ENCODE data around the gene ETV1. TPM values are rescaled to one million over a fixed set of nuclear protein-coding genes. Genes with fewer than 3 reads are reported as not detected.

ETV1 gene
- total RNA-seq, 4 donors from 2014 or later: 4.2 to 11.5 (median 7.3) TPM

GRCh38 chr7:13907831-13908230 is 81.6 kb downstream of the ETV1 start:
- H3K36me3 ChIP-seq: no peaks in the 10 kb centered on the region
- 88% methylated on average over 1 of the region's 1 CpG; no CpG with 5 or more reads in 1 of the 2 donors for WGBS, 2 donors (ENCODE audit: low coverage in 1 of 2)
- H3K4me3 ChIP-seq: no peak overlapping the region
- no peak overlapping the region for H3K27ac ChIP-seq
- ATAC-seq: no peak
- no peaks in the 10 kb centered on the region for H3K4me1 ChIP-seq
- TF ChIP-seq POLR2AphosphoS5 (IDR thresholded peaks at IDR 0.05) (no peak), CTCF (IDR thresholded peaks at IDR 0.05) (no peak), EP300 (IDR thresholded peaks at IDR 0.05) (no peak), POLR2A (IDR thresholded peaks at IDR 0.05) (no peak)
- no peaks in the 10 kb centered on the region for H3K9me3 ChIP-seq
- H3K27me3 ChIP-seq: no peaks in the 10 kb centered on the region

- H3K27ac ChIP-seq: no peak overlapping the region
- H3K27me3 ChIP-seq: no peaks in the 10 kb centered on the region
- H3K9me3 ChIP-seq: no peaks in the 10 kb centered on the region
- H3K4me1 ChIP-seq: no peaks in the 10 kb centered on the region
- TF ChIP-seq EP300 (IDR thresholded peaks at IDR 0.05) (no peak), POLR2AphosphoS5 (IDR thresholded peaks at IDR 0.05) (no peak), CTCF (IDR thresholded peaks at IDR 0.05) (no peak), POLR2A (IDR thresholded peaks at IDR 0.05) (no peak)
- ATAC-seq: no peak
- H3K36me3 ChIP-seq: no peaks in the 10 kb centered on the region
- H3K4me3 ChIP-seq: no peak overlapping the region
- WGBS, 2 donors (ENCODE audit: low coverage in 1 of 2): 77 to 83% methylated on average over 3 of the region's 3 CpGs
Observed at GRCh38 chr7:13904689-13905088, 84.8 kb downstream of the ETV1 start.

- Histone ChIP-seq H3K27me3 (no peaks in the 10 kb centered on the region), H3K4me1 (no peaks in the 10 kb centered on the region), H3K9me3 (no peaks in the 10 kb centered on the region), H3K4me3 (no peak overlapping the region), H3K36me3 (no peaks in the 10 kb centered on the region), H3K27ac (no peak overlapping the region)
- no peak for TF ChIP-seq EP300 (IDR thresholded peaks at IDR 0.05)
- TF ChIP-seq POLR2A (IDR thresholded peaks at IDR 0.05): no peak
- TF ChIP-seq CTCF (IDR thresholded peaks at IDR 0.05): no peak
- no peak for TF ChIP-seq POLR2AphosphoS5 (IDR thresholded peaks at IDR 0.05)
- 76 to 100% methylated on average over 2 of the region's 2 CpGs for WGBS, 2 donors (ENCODE audit: low coverage in 1 of 2)
- ATAC-seq: no peak
Observed at GRCh38 chr7:13904007-13904406, 85.5 kb downstream of the ETV1 start.

GRCh38 chr7:13901577-13901976 is 87.9 kb downstream of the ETV1 start:
- H3K9me3 ChIP-seq: no peaks in the 10 kb centered on the region
- 76 to 83% methylated on average over 3 of the region's 3 CpGs for WGBS, 2 donors (ENCODE audit: low coverage in 1 of 2)
- no peaks in the 10 kb centered on the region for H3K36me3 ChIP-seq
- H3K27ac ChIP-seq: no peak overlapping the region
- no peak overlapping the region for H3K4me3 ChIP-seq
- no peaks in the 10 kb centered on the region for H3K4me1 ChIP-seq
- no peaks in the 10 kb centered on the region for H3K27me3 ChIP-seq
- ATAC-seq: no peak
- TF ChIP-seq POLR2AphosphoS5 (IDR thresholded peaks at IDR 0.05) (no peak), CTCF (IDR thresholded peaks at IDR 0.05) (no peak), POLR2A (IDR thresholded peaks at IDR 0.05) (no peak), EP300 (IDR thresholded peaks at IDR 0.05) (no peak)

GRCh38 chr7:13898957-13899670 is 90.4 kb downstream of the ETV1 start:
- Histone ChIP-seq H3K27me3 (no peaks in the 10 kb centered on the region), H3K27ac (no peak overlapping the region), H3K9me3 (no peaks in the 10 kb centered on the region), H3K4me3 (no peak overlapping the region), H3K4me1 (no peaks in the 10 kb centered on the region), H3K36me3 (no peaks in the 10 kb centered on the region)
- 71 to 84% methylated on average over 6 of the region's 6 CpGs for WGBS, 2 donors (ENCODE audit: low coverage in 1 of 2)
- no peak for ATAC-seq
- TF ChIP-seq CTCF (IDR thresholded peaks at IDR 0.05) (no peak), POLR2A (IDR thresholded peaks at IDR 0.05) (no peak), POLR2AphosphoS5 (IDR thresholded peaks at IDR 0.05) (no peak), EP300 (IDR thresholded peaks at IDR 0.05) (no peak)
